Spleen (tissue), 7 donors: ENCODE data around the gene DQX1.

Experiments
- POLR2A ChIP-seq, 3 donors: fragments of 450-650 bp; IDR thresholded peaks; one replicate each; pipeline ENCODE4 v1.5.1; 2017; ENCODE audit warnings: antibody characterized with exemption in 3 of 3, mild to moderate bottlenecking in 1 of 3
- TF ChIP-seq, protein P1 (sequence below), 11 experiments: fragments of 200-600 bp in 7 of 11; fragments of 450-650 bp in 4 of 11; sonication (generic) in 4 of 11; IDR thresholded peaks in 8 of 11; conservative IDR thresholded peaks in 3 of 11; 1 replicate in 7 of 11; 2 replicates in 4 of 11; pipeline versions ENCODE4 v1.4.0 to v1.8.0; 2016 to 2021; ENCODE audit warnings: antibody characterized with exemption in 11 of 11, inconsistent platforms in 4 of 11, mild to moderate bottlenecking in 1 of 11
- donor health status: DM: no; HTN: no; CAD: no; lungs with moderate emphysema.
- donor health status: DM: no; HTN: no; CAD: no.
- donor health status: DM: no; HTN: no; CAD: no.

DNA sequence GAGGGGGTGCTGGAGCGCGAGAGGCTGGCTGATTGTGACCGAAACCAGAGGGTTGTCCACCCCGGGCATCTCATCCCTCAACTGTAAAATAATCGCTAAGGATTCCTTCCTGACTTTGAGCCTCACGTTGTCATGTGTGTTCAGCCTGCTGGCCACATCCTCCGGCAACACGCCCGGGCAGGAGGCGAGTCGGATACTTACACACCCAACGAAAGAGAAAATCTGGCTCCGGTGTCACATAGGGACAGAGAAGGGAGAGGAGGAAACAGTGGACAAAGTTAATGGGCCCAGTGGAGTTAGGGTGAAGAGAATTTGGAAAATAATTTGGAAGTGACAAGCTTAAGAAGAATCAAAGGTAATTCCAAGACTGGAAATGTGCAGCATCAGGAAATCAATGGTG lies 9.4 kb downstream of the DQX1 start:
- TF ChIP-seq, protein P1, sequence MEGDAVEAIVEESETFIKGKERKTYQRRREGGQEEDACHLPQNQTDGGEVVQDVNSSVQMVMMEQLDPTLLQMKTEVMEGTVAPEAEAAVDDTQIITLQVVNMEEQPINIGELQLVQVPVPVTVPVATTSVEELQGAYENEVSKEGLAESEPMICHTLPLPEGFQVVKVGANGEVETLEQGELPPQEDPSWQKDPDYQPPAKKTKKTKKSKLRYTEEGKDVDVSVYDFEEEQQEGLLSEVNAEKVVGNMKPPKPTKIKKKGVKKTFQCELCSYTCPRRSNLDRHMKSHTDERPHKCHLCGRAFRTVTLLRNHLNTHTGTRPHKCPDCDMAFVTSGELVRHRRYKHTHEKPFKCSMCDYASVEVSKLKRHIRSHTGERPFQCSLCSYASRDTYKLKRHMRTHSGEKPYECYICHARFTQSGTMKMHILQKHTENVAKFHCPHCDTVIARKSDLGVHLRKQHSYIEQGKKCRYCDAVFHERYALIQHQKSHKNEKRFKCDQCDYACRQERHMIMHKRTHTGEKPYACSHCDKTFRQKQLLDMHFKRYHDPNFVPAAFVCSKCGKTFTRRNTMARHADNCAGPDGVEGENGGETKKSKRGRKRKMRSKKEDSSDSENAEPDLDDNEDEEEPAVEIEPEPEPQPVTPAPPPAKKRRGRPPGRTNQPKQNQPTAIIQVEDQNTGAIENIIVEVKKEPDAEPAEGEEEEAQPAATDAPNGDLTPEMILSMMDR (IDR thresholded peaks at IDR 0.05 in 8 of 11, conservative IDR thresholded peaks at IDR 0.05 in 3 of 11): no peak
- no peak for TF ChIP-seq POLR2A (IDR thresholded peaks at IDR 0.05)
